Measurements from ENCODE around the gene SLC25A19.

Gene SLC25A19

DNA sequence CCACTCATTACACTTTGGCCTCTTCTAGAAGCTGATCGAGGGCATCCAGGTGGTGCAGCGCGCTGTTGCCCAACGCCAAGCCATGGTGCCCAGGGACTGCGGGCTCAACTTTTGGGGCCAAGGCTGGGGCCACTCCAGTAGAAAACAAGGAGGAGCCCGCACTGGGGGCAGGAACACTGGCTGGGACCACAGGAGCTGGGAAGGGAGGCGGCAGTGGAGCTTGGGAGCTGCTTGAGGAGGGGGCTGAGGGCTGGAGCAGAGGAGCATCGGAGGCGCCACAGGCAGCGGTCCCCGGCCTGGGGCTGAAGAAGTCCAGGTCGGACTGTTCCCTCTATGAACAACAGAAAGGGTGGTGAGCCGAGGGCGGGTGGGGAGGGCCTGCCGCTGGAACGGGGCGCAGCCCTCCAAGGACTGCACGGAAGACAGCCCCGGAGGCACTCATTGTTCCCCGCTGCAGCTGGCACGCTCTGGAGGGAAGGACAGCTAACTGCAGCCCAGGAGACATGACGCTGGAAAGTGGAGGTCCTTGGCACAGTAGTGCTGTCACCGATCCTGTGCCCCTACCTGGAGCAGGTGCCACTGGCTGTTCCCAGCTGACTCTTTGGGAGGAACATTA, 49.3 kb downstream of the SLC25A19 start:
- peak; percentile 8; the same call in 1 of the 2 replicates for TF ChIP-seq POLR2A (IDR thresholded peaks at IDR 0.05; ENCODE audit: low read depth, low read length)
- TF ChIP-seq POLR2AphosphoS5 (IDR thresholded peaks at IDR 0.05; ENCODE audit: low read depth, low read length) = no peak
- FAIRE-seq (no peak), DNase-seq (ENCODE audit: insufficient read length, low spot score) (no peak)

DNA sequence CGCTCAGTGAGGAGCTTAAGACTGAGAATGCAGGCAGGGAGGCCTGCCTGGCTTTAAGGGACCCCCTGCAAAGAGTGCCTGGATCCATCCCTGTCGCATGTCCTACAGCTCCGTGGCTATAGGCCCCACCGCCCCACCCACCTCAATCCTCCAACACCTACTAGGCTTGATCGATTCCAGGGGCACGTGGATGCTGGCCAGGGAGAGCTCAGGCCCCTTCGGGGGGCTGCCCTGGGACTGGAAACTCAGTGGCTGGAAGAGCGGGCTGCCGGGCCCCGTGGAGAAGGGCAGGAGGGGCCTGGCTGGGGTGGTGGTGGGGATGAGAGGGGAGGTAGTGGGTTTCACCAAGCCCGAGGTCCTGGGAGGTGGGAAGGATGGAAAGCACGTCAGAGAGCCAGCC, 50.0 kb downstream of the SLC25A19 start:
- TF ChIP-seq POLR2A (IDR thresholded peaks at IDR 0.05; ENCODE audit: low read depth, low read length) (0 out of 2 replicates have a peak, but pooled peaks have one; percentile 6), TAF1 (IDR thresholded peaks at IDR 0.05; ENCODE audit: low read depth, low read length) (no peak), POLR2AphosphoS5 (IDR thresholded peaks at IDR 0.05; ENCODE audit: low read depth, low read length) (peak; percentile 53; the same call in 1 of the 2 replicates)
- FAIRE-seq = no peak
- no peak for DNase-seq (ENCODE audit: insufficient read length, low spot score)

DNA sequence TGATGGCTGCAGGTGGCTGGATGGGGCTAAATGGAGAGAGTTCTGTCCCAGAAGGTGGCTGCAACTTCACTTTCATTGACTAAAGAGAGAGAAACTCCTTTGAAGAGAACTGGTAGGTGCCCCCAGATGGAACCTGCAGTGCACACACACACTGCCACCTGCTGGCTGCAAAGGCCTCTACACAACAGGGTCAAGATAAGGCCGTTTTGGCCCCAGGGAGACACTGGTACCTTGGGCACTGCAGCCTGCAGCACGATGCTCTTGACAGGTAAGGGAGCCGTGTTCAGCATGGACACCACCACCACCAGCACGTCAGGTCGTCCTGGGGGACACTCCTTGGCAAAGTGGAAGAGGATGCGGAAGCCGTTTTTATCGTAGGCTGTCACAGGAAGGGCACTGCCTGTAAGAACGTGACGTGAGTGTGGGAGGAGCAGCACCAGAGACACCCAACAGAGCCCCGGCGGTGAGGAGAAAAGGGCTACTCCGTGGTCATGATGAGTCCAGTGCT, 50.5 kb downstream of the SLC25A19 start:
- FAIRE-seq (peak; percentile 87), DNase-seq (ENCODE audit: insufficient read length, low spot score) (peak; percentile 81)
- TF ChIP-seq POLR2A (IDR thresholded peaks at IDR 0.05; ENCODE audit: low read depth, low read length) (no peak), POLR2AphosphoS5 (IDR thresholded peaks at IDR 0.05; ENCODE audit: low read depth, low read length) (peak; percentile 29; the same call in 1 of the 2 replicates)

DNA sequence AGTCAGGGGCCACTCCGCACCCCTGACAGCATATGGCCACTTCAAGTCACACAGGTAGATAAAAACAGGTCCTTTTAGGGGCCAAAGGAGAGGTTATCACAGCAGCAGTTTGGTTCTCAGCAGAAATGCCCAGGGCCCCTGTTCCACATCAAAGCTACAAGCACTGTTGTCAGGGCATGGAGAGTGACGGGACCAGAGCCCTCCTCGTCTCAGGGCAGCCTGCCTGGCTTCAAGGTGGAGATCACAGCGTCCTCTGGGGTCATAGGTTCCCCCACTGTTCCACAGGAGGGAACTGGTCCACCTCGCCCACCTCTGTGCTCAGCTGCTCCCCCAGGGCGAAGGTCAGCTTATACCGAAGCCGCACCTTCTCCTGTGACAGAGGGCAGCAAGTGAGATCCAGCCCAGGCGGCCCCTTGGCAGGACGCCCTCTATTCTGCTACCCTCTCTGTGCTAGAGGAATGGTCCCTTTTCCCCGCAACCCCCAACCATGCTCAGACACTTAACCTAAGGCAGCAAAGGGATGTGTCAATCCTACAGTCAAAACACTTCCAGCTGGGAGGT, 51.1 kb downstream of the SLC25A19 start:
- no peak for DNase-seq (ENCODE audit: insufficient read length, low spot score)
- no peak for TF ChIP-seq POU2F2 (IDR thresholded peaks at IDR 0.05; ENCODE audit: low read depth, low read length)
- peak; percentile 51; the same call in 1 of the 2 replicates for TF ChIP-seq POLR2A (IDR thresholded peaks at IDR 0.05; ENCODE audit: low read depth, low read length)
- FAIRE-seq = no peak

DNA sequence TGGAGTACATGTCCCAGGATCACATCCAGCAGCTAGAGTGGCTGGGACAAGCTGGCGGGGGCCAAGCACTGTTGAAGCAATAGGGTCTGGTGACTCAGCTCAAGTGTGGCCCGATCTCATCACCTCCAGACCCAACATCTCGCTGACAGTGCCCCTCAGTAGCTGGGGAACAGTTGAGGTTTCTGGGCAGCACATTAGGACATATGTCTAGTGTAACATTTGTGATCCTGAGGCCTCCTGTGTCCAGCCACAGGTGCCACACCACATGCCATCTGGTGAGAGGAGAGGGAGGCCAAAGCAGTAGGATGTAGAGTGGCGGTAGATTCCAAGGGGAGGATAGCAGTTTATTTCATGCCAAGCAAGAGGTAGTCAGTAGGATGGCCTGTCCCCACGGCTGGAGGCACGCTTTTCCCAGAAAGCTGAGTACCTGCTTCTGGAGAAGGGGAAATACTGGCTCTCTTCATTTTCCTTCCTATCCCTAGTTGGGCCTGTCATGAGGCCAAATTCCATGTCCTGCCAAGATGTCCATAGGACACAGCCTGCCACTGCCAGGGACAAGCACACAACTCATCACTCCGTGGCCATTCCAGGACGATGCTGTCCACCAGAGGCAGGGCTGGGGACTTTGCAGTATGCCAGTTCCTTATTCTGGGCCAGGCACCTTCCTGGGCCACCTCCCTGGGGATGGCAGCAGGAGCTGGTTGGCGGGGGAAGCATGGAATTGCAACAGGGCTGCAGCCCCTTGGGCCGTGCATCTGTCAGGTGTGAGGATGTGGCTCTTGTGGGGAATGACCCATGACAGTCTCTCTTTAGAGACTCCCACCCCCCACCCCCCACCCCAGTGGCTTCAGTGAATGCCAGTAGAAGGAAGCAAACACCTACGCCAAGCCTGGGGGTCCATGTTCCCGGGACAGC, 51.9 kb downstream of the SLC25A19 start:
- TF ChIP-seq SPI1 (IDR thresholded peaks at IDR 0.05; ENCODE audit: low read depth, low read length) (peak; percentile 9; the same call in 1 of the 2 replicates), POU2F2 (IDR thresholded peaks at IDR 0.05; ENCODE audit: low read depth, low read length) (no peak), POLR2A (IDR thresholded peaks at IDR 0.05; ENCODE audit: low read depth, low read length) (no peak), TAF1 (IDR thresholded peaks at IDR 0.05; ENCODE audit: low read depth, low read length) (no peak), POLR2AphosphoS5 (IDR thresholded peaks at IDR 0.05; ENCODE audit: low read depth, low read length) (peak; percentile 35; the same call in 1 of the 2 replicates), PAX5 (IDR thresholded peaks at IDR 0.05; ENCODE audit: insufficient read depth, low read length, severe bottlenecking) (no peak)
- DNase-seq (ENCODE audit: insufficient read length, low spot score) (no peak), FAIRE-seq (no peak)

DNA sequence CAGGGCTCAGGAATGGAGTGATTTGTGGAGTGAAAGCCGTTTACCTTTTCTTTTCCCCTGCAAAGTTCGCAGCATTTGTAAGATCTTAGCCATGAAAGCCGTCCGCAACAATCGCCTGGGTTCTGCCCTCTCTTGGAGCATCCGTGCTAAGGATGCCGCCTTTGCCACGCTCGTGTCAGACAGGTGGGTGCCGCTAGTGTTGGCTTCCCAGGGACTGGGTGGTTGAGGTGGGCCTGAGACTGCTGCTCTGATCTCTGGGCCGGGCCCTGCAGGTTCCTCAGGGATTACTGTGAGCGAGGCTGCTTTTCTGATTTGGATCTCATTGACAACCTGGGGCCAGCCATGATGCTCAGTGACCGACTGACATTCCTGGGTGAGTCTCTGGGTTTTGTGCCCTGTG, 56.4 kb downstream of the SLC25A19 start:
- TF ChIP-seq POLR2A (IDR thresholded peaks at IDR 0.05; ENCODE audit: low read depth, low read length) (no peak), TAF1 (IDR thresholded peaks at IDR 0.05; ENCODE audit: low read depth, low read length) (no peak), POLR2AphosphoS5 (IDR thresholded peaks at IDR 0.05; ENCODE audit: low read depth, low read length) (no peak), PAX5 (IDR thresholded peaks at IDR 0.05; ENCODE audit: insufficient read depth, low read length, severe bottlenecking) (no peak), SPI1 (IDR thresholded peaks at IDR 0.05; ENCODE audit: low read depth, low read length) (no peak), POU2F2 (IDR thresholded peaks at IDR 0.05; ENCODE audit: low read depth, low read length) (no peak)
- DNase-seq (ENCODE audit: insufficient read length, low spot score) = no peak
- FAIRE-seq = no peak

DNA sequence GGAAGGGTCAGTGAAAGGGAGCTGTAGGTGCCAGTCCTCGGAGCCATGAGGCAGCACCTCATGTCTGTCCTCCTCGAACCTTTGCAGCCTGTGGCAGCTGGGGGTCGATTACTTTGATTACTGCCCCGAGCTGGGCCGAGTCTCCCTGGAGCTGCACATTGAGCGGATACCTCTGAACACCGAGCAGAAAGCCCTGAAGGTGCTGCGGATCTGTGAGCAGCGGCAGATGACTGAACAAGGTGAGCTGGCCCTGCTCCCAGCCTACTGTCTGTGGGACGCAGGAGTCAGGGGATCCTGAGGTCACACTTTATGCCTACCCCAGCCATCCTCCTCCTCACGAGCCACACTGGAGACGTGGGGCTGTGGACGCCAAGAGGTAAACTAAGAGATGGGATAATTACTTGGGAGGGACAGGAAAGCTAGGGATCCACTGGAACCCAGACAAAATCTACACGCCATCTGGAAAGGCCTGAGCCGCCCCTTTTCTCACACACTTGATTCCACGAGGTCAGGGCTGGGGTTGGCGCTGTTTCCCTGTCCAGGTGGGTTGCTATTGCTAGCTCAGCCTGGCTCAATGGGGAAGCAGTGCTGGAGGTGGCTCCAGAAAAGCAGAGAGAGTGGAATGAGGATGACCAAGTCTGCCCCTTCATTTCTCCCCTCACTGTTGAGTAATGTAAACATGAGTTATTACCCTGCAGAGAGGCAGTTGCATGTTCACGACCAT, 57.3 kb downstream of the SLC25A19 start:
- TF ChIP-seq SPI1 (IDR thresholded peaks at IDR 0.05; ENCODE audit: low read depth, low read length) (no peak), TAF1 (IDR thresholded peaks at IDR 0.05; ENCODE audit: low read depth, low read length) (no peak), POLR2A (IDR thresholded peaks at IDR 0.05; ENCODE audit: low read depth, low read length) (no peak), POLR2AphosphoS5 (IDR thresholded peaks at IDR 0.05; ENCODE audit: low read depth, low read length) (no peak), PAX5 (IDR thresholded peaks at IDR 0.05; ENCODE audit: insufficient read depth, low read length, severe bottlenecking) (no peak), POU2F2 (IDR thresholded peaks at IDR 0.05; ENCODE audit: low read depth, low read length) (no peak)
- no peak for DNase-seq (ENCODE audit: insufficient read length, low spot score)
- no peak for FAIRE-seq

DNA sequence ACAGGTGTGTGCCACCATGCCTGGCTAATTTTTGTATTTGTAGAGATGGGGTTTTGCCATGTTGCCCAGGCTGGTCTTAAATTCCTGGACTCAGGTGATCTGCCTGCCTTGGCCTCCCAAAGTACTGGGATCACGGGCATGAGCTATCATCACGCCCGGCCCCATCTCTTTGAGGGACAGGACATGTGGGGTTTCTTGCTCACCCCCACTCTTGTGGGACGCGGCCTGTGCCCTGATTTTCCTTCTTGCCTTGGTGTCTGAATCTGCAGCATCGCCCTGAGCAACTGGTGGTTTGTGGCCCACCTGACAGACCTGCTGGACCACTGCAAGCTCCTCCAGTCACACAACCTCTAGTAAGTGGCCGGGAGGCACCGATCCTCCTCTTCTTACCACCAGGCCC, 58.2 kb downstream of the SLC25A19 start:
- DNase-seq (ENCODE audit: insufficient read length, low spot score) = no peak
- TF ChIP-seq SPI1 (IDR thresholded peaks at IDR 0.05; ENCODE audit: low read depth, low read length) (no peak), TAF1 (IDR thresholded peaks at IDR 0.05; ENCODE audit: low read depth, low read length) (no peak), POU2F2 (IDR thresholded peaks at IDR 0.05; ENCODE audit: low read depth, low read length) (no peak), POLR2AphosphoS5 (IDR thresholded peaks at IDR 0.05; ENCODE audit: low read depth, low read length) (no peak), POLR2A (IDR thresholded peaks at IDR 0.05; ENCODE audit: low read depth, low read length) (no peak), PAX5 (IDR thresholded peaks at IDR 0.05; ENCODE audit: insufficient read depth, low read length, severe bottlenecking) (no peak)
- FAIRE-seq = no peak

DNA sequence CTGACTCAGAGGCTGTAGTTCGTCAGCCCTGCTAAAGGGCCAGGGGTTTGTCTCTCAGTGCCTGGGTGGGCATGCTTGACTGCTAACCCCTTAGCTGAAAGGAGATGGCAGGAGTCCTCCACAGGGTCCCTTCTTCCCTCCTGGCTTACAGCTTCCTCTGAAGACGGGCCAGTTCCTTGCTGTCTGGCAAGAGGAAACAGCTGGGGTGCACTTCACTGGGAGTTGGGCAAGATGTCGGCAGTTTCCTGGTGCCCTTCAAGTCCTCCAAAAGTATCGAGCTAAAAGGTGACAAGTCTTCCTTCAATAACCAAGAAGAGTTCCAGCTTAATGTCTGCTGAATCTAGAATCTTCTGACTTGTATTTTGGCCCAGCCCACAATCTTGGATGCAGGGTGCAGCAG, 60.4 kb downstream of the SLC25A19 start:
- no peak for FAIRE-seq
- no peak for TF ChIP-seq PAX5 (IDR thresholded peaks at IDR 0.05; ENCODE audit: insufficient read depth, low read length, severe bottlenecking)
- TF ChIP-seq POLR2A (IDR thresholded peaks at IDR 0.05; ENCODE audit: low read depth, low read length) = no peak
- TF ChIP-seq TAF1 (IDR thresholded peaks at IDR 0.05; ENCODE audit: low read depth, low read length) = no peak
- DNase-seq (ENCODE audit: insufficient read length, low spot score) = no peak

All from GM12891 (cell line).